LHCN-M2 (cell line): ENCODE measurements around the gene RAD51B. TPM values are rescaled to one million over a fixed set of nuclear protein-coding genes. Genes with fewer than 3 reads are reported as not detected.
A peak's percentile ranks its signal among the peaks of the same experiment; 100 is the strongest.

Experiments
- DNase-seq: peaks from one replicate; pipeline ENCODE4 v3.0.0-alpha.2; 2012; ENCODE audit warnings: low read depth
- total RNA-seq: library from RNA; depleted of rRNA; stranded (reverse); fragments of >200 nt; gene quantifications from 2 replicates; pipeline ENCODE4 v1.2.3, GENCODE V29; 2014

The RAD51B gene
- total RNA-seq, 1 experiment from 2014 or later = 14.5 TPM

DNA sequence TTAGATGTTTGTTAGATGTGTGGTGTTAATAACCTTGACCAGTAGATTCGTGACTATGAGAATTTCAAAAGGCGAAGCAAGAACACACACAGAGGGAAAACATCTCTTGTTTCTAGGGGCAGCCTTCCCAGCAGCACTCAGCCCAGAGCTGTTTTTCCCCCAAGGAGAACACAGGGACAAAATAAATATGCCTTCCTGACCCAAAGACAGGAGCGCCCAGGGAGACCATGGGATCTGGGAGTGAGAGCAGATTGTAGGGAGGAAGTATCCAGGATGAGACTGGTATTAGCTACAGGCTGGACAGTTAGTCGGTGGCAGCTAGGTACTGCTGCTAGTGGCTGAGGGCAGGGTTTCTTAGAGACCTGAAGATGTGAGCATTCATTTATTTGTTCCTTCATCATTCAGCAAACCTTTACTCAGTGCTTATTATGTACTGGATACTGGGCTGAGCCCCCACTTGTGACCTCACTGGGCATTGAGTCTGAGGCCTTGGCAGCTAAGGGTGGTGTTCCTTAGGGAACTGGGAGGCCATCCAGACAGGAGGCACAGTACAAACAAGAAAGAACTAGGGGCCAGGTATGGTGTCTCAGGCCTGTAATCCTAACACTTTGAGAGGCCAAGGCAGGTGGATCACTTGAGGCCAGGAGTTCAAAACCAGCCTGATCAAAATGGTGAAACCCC is 503.5 kb downstream of the RAD51B start:
- DNase-seq = no peak

- DNase-seq = no peak
Measured at GRCh38 chr14:68325267-68325807, 505.8 kb downstream of the RAD51B start.

GRCh38 chr14:68327231-68327630 is 507.7 kb downstream of the RAD51B start:
- no peak for DNase-seq

DNA sequence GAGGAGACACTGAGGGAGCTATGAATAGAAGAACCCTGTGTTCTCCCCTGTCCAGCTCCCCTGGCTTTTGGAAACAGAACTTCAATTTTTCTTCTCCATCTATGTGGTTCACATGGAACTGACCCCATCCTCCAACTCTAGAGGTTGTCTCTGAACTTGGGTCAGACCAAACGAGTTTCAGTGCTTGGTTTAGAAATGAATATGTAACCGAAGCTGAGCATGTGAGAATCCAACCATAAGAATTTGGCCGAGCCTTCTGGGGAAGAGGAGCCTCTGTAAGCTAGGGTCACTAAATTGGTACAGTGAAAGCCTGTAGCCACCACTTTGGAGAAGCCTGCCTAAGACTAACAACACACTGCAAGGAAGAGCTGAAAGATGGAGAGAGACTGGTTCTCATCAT is 508.9 kb downstream of the RAD51B start:
- DNase-seq = no peak

DNA sequence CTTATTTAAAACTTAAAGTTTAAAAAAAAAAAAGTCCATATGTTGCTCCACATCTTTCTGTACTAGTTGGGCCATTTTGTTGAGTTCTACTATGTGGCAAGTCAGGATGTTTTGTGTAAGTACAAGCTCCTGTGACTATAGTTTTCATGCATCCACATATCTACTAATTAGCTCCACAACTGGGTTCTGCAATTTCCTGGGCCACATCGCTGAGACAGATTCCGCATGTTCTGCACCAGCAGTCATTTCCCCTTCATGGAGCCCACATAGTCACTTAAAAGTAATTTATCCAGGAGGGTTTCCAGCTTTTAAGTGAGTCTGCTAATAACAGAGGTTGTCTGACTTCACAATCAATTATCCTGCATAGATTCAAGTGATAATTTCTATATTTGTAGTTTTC is 511.8 kb downstream of the RAD51B start:
- DNase-seq = no peak

GRCh38 chr14:68331991-68332390 is 512.4 kb downstream of the RAD51B start:
- peak; percentile 13 for DNase-seq

- no peak for DNase-seq
Measured at GRCh38 chr14:68333262-68333661, 513.7 kb downstream of the RAD51B start.

DNA sequence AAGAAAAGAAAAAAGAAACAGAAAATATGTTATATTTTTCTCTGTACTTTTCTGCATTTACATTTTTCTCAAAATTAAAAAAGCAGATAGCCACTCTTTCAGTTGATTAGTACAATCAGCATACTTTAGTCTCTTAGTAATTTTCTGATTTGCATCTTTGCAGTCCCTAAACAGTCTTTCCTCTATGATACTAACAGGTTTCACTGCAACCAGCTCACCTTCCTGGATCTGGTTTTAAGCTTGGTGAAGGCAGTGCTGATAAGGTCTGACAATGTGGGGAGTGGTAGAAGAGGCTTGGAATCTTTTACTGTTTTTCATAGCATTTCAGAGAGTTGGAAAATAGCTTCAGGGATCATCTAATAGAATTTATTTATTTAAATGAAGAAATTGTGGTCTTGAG is 515.7 kb downstream of the RAD51B start:
- no peak for DNase-seq

DNA sequence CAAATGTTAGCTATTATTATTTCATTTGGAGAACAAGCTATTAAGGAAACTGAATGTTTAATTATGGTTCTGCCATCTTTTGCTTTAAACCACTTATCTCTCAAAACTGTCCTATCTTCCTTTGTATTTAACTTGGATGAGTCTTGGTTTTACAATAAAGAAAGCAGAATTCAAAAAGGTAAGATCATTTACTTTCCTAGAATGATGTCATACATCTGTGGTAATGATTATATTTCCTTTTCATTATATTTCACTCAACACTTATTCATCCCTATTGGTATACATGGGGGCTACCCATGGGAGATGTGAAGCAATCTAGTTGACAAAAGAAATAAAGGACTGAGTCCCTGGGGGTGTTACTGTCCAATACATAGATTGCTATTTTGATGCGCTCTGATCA is 516.6 kb downstream of the RAD51B start:
- DNase-seq = no peak

DNA sequence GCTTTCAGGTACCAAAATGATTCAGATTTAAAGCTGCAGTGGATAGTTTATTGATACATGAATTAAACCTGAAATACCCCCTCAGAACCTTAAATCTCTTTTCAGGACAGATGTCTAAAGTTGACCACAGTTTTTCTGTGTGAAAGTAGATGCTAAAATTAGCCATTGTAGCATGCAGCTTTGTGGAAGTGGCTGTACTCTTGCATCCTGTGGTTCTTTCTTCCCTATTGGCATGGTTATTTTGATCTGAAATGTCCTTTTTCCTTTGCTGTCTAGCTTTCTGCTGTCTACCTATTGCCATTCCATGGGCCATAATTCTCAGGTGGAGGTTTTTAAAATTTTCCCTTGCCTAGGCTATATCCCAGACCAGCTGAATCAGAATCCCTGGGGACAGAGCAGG is 517.7 kb downstream of the RAD51B start:
- no peak for DNase-seq

DNA sequence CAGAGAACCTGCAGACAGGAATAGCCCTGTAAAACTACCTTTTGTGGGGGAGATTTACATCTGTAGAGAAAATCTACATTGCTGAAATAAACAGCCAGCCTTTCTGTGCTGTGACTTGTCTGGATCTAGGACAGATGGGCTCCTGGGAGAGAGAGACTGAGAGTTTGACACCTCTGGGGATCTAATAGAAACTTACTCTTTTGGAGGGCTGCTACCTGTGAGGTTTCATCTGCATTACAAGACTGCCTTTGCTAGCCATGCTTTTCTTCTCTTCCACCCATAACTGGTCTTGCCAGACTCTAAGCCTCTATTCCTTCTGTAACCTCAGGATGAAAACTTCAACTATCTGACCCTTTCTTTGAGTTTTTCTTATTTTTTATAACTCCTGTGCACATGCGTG is 520.7 kb downstream of the RAD51B start:
- no peak for DNase-seq

DNA sequence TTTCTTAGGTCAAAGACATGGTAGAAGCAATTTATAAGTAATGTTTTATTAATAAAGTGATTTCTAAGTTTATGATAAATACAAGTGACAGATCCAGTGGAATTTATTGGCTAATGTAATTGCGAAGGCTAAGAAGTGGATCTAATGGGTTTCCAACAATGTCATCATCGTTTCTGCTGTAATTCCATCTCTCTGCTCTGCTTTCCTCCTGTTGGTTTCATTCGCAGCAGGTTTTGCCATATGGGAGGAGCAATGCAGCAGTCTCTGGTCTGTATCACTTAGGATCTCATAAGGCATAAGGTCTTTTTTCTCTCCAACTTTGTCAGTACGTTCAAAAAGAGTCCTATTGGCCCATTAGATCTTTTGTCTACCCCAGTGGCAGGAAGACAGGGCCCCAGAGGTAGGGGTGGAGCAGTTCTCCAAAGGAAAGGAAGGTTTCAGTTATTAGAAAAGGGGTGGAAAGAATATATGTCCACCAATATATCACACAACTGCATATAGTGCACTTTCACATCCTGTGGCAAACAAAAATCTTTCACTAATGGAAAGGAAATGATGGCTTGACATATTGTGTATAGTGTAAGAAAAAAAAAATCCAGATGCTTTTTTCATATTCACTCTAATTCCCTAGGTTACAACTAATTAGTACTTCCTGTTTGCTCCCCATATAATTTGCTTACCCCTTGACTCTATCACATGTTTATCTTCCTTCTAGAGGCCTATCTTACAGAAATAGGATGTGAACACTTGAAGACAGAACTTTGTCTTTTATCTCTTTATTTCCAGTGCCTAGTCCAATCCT is 522.0 kb downstream of the RAD51B start:
- DNase-seq = no peak

- no peak for DNase-seq
Measured at GRCh38 chr14:68342216-68342763, 522.7 kb downstream of the RAD51B start.

- no peak for DNase-seq
Measured at GRCh38 chr14:68343534-68344118, 524.0 kb downstream of the RAD51B start.

GRCh38 chr14:68345738-68346137 is 526.2 kb downstream of the RAD51B start:
- peak; percentile 16 for DNase-seq

DNA sequence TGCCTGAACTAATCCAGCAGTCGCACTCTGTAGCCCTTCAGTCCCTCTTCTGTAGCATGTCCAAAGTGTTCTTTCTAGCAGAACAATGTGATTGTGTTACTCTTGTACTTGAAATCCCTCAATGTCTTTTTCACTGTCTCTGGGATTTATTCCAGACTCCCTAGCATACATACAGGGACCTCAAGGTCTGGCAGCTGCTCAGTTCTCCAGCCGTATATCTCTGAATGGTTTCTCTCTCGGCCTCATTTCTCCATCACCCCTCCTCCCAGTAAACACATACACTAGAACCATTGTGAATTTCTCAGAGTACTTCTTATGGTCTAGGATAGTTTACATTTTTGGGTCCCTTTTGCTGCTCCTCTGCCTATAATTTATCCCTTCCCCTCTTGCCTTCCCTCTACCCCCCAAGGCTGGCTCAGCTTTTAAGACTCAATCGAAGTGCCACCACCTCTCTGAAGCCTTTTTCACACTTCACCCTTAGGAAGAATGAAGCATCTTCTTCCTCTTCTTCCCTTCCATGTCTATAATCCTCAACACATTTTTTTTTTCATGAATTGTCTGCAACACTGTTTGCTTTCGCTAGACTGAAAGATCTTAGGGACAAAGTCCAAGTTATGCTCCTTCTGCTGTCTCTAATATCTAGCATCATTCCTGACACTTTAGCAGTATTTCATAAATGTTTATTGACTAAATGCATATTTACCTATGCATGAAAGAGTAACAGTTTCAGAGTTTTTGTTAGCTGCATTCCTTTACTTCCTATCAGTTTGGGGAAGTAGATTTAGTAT is 527.2 kb downstream of the RAD51B start:
- DNase-seq = no peak

DNA sequence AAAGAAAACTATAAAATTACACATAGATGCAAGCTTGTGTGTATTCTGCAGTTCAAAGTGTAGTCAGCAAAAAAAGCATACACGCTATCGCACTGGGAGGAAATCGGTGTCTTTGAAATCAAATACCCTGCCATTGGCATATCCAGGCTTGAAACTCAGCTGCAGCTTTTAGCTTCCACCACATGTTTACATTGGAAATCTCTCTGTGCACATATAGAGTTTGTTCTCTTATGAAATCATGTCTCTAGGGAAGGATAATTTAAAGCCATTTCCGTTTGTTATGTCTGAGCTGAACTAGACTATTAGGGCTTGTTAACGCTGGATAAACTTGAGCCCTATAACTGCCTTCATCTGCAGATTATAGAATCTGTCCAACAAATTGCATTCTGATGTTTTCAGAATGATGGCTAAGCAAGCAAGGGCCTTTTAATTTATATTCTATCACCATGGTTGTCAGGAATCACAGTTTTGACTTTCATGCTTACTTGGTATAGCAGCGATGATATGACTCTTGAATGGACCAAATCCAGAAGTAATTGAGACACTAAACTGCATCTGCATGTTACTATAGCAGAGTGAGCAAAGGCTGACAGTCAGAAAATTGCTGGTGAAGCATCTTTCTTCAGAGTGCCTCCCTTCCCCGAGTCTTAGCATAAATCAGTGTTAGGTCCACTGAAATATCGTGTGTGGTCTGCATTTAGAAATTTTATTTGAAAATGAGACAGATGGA is 530.5 kb downstream of the RAD51B start:
- no peak for DNase-seq

DNA sequence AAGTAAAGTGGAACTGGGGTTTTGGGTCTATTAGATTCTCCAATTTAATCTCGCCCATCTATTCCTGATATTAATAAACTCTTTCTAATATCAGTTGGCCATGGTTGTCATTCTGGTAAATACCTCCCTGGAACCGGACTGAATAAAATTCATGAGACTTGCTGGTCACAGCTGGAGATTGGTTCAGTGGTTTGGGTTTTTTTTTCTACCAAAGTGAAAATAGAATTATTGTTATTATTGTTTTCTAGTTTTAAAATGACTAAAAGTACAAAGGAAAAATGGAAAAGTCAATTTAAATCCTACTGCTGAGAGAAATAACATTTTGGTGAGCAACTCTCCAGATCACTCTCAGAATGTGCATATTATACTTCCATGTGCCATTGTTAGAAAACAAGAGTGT is 535.8 kb downstream of the RAD51B start:
- no peak for DNase-seq

DNA sequence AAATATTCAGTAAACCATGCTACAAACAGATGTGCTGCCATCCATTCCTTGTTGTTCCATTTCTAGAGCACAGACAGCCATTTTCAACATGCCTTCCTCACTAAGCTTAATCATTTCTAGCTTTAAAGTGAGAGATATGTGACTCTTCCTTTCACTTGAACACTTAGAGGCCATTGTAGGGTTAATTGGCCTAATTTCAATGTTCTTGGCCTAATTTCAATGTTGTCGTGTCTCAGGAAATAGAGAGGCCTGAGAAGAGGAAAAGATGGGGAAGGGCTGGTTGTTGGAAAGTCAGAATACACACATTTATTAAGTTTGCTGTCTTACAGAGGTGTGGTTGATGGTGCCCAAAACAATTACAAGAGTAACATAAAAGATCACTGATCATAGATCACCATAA is 538.2 kb downstream of the RAD51B start:
- no peak for DNase-seq

DNA sequence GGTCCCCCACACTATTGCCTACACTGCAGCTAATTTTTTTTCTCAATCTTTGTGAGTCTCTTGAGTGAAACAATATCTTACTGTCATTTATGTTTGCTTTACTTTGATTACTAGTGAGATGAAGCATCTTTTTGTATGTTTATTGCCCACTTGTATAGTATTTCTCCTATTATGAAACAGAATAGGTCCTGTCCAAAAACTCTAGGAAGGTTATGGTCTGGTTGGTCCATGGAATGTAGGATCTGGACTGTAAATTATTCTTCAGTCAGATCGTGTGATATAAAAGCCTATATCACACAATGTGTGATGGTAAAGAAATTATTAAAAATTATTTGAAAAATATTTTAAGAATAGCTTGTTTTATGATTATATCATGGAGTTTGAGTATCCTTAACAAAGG is 538.9 kb downstream of the RAD51B start:
- DNase-seq = no peak
